ENCODE data around the gene BICRA.
"Not testable (repeated sequence)": the region's sequence is repeated elsewhere in the genome, so short reads cannot be mapped to it uniquely, and the experiment has no call there.

The BICRA gene

GRCh38 chr19:47707135-47707925, 98.4 kb downstream of the BICRA start:
- in situ Hi-C loops (cut with MboI; ENCODE audit: low sequenced_read_pairs), result no loop called here

- in situ Hi-C loops (cut with MboI; ENCODE audit: low sequenced_read_pairs), result no loop called here
Observed at GRCh38 chr19:47711652-47712242, 102.8 kb downstream of the BICRA start.

DNA sequence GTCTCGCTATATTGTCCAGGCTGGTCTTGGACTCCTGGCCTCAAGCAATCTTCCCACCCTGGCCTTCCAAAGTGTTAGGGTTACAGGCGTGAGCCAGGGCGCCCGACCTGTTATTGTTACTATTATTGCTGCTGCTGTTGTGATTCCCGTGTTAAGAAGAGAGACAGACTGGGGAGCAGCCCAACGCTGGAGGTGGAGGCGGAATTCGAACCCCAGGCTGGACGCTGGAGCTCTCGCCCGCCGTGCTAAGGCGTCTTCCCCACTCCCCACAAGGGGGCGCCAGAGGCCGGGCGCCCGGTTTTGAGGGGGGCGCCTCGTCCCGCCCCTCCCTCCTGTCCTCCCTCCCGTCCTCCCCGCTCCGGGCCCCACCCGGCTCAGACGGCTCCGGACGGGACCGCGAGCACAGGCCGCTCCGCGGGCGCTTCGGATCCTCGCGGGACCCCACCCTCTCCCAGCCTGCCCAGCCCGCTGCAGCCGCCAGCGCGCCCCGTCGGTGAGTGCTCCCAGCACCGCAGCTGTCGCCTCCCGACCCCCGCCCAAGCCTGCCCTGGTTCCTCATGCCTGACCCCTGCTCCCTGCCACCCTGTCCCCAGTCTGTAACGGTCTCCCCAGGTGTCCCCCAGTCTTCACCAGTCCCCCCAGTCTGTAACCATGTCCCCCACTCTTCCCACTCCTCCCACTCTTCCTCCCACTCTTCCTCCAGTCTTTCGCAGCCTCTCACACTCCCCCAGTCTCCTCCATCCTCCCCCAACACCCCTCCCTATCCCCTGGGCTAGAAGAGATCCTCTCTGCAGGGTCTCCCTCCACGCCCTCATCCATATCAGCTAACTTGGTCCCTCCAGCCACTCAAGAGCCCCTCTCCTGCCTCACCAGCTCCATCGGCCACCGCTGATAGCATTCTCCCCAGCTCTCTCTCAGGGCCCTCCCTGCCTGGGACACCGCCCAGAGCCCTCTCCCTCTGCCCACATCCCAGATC, 104.4 kb downstream of the BICRA start, which contains the start of gene EHD2:
TSS of gene EHD2 (plus strand) at position 377 of the 976 bp plus-strand sequence. CDS start 3,191 bp downstream, outside the sequence.
- in situ Hi-C loops (cut with MboI; ENCODE audit: low sequenced_read_pairs), result no loop called here

DNA sequence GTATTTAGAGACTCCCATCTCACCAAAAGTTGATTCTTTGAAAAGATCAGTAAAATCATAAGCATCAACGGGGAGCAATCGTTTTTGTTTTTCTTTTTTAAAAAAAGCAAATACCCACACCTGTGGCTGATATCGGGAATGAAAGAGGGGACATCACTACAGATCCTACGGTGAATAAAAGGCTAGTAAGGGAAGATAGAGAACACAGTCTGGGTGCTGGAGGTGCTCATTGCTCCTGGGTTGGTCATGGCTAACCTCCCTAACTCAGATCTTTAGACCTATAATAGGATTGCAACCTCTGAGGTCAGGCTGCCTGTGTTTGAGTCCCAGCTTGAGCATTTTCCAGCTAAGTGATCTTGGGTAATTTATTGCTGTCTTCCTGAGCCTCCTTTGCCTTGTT, 105.4 kb downstream of the BICRA start:
- in situ Hi-C loops (cut with MboI; ENCODE audit: low sequenced_read_pairs), result no loop called here

- in situ Hi-C loops (cut with MboI; ENCODE audit: low sequenced_read_pairs), result not testable (repeated sequence)
Observed at GRCh38 chr19:47714855-47715254, 105.9 kb downstream of the BICRA start.

- in situ Hi-C loops (cut with MboI; ENCODE audit: low sequenced_read_pairs), result no loop called here
Observed at GRCh38 chr19:47716270-47716937, 107.5 kb downstream of the BICRA start.

DNA sequence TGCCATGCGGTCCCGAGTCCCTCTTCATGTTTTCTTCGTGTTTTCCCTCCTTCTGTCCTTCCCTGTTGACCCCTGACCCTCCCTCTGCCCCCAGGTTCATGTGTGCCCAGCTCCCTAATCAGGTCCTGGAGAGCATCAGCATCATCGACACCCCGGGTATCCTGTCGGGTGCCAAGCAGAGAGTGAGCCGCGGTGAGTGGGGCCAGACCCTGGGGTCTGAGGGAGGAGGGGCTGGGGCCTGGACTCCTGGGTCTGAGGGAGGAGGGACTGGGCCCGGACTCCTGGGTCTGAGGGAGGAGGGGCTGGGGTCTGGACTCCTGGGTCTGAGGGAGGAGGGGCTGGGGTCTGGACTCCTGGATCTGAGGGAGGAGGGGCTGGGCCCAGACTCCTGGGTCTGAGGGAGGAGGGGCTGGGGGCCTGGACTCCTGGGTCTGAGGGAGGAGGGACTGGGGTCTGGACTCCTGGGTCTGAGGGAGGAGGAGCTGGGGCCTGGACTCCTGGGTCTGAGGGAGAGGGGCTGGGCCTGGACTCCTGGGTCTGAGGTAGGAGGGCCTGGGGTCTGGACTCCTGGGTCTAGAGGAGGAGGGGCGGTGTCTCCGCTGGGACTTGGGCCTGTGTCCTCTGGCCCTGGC, 109.6 kb downstream of the BICRA start:
- in situ Hi-C loops (cut with MboI; ENCODE audit: low sequenced_read_pairs), result not testable (repeated sequence)

GRCh38 chr19:47719047-47719859, 110.3 kb downstream of the BICRA start:
- in situ Hi-C loops (cut with MboI; ENCODE audit: low sequenced_read_pairs), result no loop called here

GRCh38 chr19:47720669-47721422, 111.9 kb downstream of the BICRA start:
- in situ Hi-C loops (cut with MboI; ENCODE audit: low sequenced_read_pairs), result no loop called here

- in situ Hi-C loops (cut with MboI; ENCODE audit: low sequenced_read_pairs), result no loop called here
Observed at GRCh38 chr19:47723581-47723940, 114.6 kb downstream of the BICRA start.

GRCh38 chr19:47725759-47726401, 116.9 kb downstream of the BICRA start:
- in situ Hi-C loops (cut with MboI; ENCODE audit: low sequenced_read_pairs), result no loop called here

DNA sequence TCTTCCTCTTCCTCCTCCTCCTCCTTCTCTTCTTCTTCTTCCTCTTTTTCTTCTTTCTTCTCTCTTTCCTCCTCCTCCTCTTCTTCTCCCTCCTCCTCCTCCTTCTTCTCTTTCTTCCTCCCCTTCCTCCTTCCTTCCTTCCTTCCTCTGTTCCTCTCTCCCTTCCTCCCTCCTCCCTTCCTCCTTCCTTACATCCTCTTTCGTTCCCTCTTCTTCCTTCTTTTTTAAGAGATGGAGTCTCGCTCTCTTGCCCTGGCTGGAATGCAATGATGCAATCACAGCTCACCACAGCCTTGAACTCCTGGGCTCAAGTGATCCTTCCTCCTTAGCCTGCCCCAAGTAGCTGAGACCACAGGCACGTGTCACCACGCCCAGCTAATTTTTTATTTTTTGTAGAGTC, 117.5 kb downstream of the BICRA start:
- in situ Hi-C loops (cut with MboI; ENCODE audit: low sequenced_read_pairs), result no loop called here

- in situ Hi-C loops (cut with MboI; ENCODE audit: low sequenced_read_pairs), result not testable (repeated sequence)
Observed at GRCh38 chr19:47728295-47728694, 119.4 kb downstream of the BICRA start.

- in situ Hi-C loops (cut with MboI; ENCODE audit: low sequenced_read_pairs), result no loop called here
Observed at GRCh38 chr19:47729468-47729798, 120.5 kb downstream of the BICRA start.

- in situ Hi-C loops (cut with MboI; ENCODE audit: low sequenced_read_pairs), result no loop called here
Observed at GRCh38 chr19:47729799-47730520, 121.0 kb downstream of the BICRA start.

DNA sequence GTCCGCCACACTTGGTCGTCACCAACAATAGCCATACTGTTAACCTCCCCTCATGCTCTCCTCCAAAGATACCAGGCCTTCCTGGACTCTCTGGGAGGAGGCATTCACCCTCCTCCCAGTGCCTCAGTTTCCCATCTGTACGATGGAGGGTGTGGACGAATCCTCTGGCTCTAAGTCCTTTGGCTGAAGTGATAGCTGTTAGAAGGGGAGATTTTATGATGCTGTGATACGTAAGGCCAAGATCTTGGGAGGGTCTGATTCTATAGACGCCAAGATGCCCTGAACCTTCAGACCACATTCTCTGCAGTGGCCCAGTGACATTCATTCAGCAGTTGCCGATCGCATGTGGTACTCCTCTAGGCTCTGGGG, 121.6 kb downstream of the BICRA start:
- in situ Hi-C loops (cut with MboI; ENCODE audit: low sequenced_read_pairs), result no loop called here

GRCh38 chr19:47730910-47731309, 122.0 kb downstream of the BICRA start:
- in situ Hi-C loops (cut with MboI; ENCODE audit: low sequenced_read_pairs), result no loop called here

DNA sequence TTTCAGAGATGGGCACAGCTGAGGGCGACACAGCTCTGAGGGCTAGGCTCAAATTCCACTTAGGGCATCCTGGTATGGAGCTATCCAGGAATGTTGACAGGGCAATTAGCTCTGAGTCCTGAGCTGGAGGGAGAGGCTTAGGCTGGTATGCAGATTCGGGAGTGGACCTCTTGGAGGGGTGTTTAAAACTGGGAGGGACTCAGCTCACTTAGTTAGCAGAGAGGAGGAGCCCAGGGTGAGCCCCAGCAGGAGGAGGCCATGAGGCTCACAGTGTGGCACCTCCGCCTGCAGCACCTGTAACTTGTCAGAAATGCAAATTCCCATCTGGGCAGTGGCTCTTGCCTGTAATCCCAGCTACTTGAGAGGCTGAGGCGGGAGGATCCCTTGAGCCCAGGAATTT, 126.2 kb downstream of the BICRA start:
- in situ Hi-C loops (cut with MboI; ENCODE audit: low sequenced_read_pairs), result no loop called here

All from hTERT RPE-1 (cell line).